SW 1271 (cell line): Measurements from ENCODE around the gene INPP5D.

Experiments used
- DNase-seq, 2 experiments: peaks; one replicate each; lab custom pipeline; 2025; lab: John Stamatoyannopoulos, UW

Gene INPP5D

GRCh38 chr2:233075966-233076339 is 15.8 kb downstream of the INPP5D start:
- DNase-seq, result no peak

- no peak for DNase-seq
Measured at GRCh38 chr2:233076749-233077148, 16.6 kb downstream of the INPP5D start.

GRCh38 chr2:233079473-233079877 is 19.3 kb downstream of the INPP5D start:
- DNase-seq, result no peak

- DNase-seq, result no peak
Measured at GRCh38 chr2:233079953-233080835, 20.1 kb downstream of the INPP5D start.

- DNase-seq, result no peak
Measured at GRCh38 chr2:233080836-233081229, 20.7 kb downstream of the INPP5D start.

GRCh38 chr2:233081232-233081730 is 21.1 kb downstream of the INPP5D start:
- no peak for DNase-seq

GRCh38 chr2:233081731-233082221 is 21.6 kb downstream of the INPP5D start:
- DNase-seq, result no peak

- no peak for DNase-seq
Measured at GRCh38 chr2:233082222-233082930, 22.2 kb downstream of the INPP5D start.

GRCh38 chr2:233082931-233083755 is 23.0 kb downstream of the INPP5D start:
- no peak for DNase-seq

- DNase-seq, result no peak
Measured at GRCh38 chr2:233083782-233084181, 23.6 kb downstream of the INPP5D start.

- no peak for DNase-seq
Measured at GRCh38 chr2:233084488-233084887, 24.3 kb downstream of the INPP5D start.

- no peak for DNase-seq
Measured at GRCh38 chr2:233085037-233085838, 25.1 kb downstream of the INPP5D start.

GRCh38 chr2:233085839-233086150 is 25.7 kb downstream of the INPP5D start:
- no peak for DNase-seq

GRCh38 chr2:233087713-233088112 is 27.6 kb downstream of the INPP5D start:
- DNase-seq, result no peak

GRCh38 chr2:233088972-233089345 is 28.8 kb downstream of the INPP5D start:
- no peak for DNase-seq

GRCh38 chr2:233089851-233090250 is 29.7 kb downstream of the INPP5D start:
- no peak for DNase-seq

GRCh38 chr2:233090879-233091278 is 30.7 kb downstream of the INPP5D start:
- no peak for DNase-seq

GRCh38 chr2:233091595-233092375 is 31.6 kb downstream of the INPP5D start:
- DNase-seq, result no peak

- no peak for DNase-seq
Measured at GRCh38 chr2:233092432-233093165, 32.5 kb downstream of the INPP5D start.

- no peak for DNase-seq
Measured at GRCh38 chr2:233093166-233093448, 33.0 kb downstream of the INPP5D start.
